HEK293 (cell line): Measurements from ENCODE around the gene WDR5B.

Experiments used
- CTCF ChIA-PET: fragments of 350-600 bp; formaldehyde crosslinking; extraction: SDS; loops from one replicate; lab custom pipeline; 2021; ENCODE audit warnings: antibody characterized with exemption; lab: Yijun Ruan, JAX
- POLR2A ChIA-PET: fragments of 300-600 bp; formaldehyde crosslinking; extraction: SDS; loops from one replicate; lab custom pipeline; 2020; ENCODE audit warnings: antibody characterized with exemption, inconsistent platforms; lab: Yijun Ruan, JAX
- H3K27ac ChIP-seq: fragments of 200-500 bp; sonication (Bioruptor generic); 2 replicates; pipeline ENCODE4 v1.5.1; 2014; ENCODE audit warnings: low read depth, low read length, control low read depth, inconsistent platforms; ENCODE audit errors: extremely low read depth
- H3K36me3 ChIP-seq, 2 experiments: fragments of 200-500 bp in 1 of 2; sonication (Bioruptor generic) in 1 of 2; 1 replicate in 1 of 2; 2 replicates in 1 of 2; pipeline ENCODE4 v1.5.1; 2014 to 2017; ENCODE audit warnings: inconsistent platforms in 2 of 2, low read length in 2 of 2; ENCODE audit not compliant: control insufficient read depth in 2 of 2, insufficient read depth in 1 of 2
- H3K4me1 ChIP-seq: fragments of 200-500 bp; sonication (Bioruptor generic); 2 replicates; pipeline ENCODE4 v1.5.1; 2014; ENCODE audit warnings: mild to moderate bottlenecking, low read length, inconsistent platforms; ENCODE audit not compliant: control insufficient read depth, insufficient read depth
- H3K4me3 ChIP-seq: 2 replicates; pipeline ENCODE4 v1.5.1; 2011; ENCODE audit warnings: low read depth, mild to moderate bottlenecking, control low read depth, low read length, moderate library complexity
- H3K9me3 ChIP-seq: fragments of 200-500 bp; sonication (Bioruptor generic); 2 replicates; pipeline ENCODE4 v1.5.1; 2014; ENCODE audit warnings: low read depth, low read length, inconsistent platforms; ENCODE audit not compliant: control insufficient read depth, insufficient read depth
- EGR2 ChIP-seq: fragments of 450-650 bp; formaldehyde crosslinking; IDR thresholded peaks from 2 replicates; pipeline ENCODE4 v1.5.1; 2016; ENCODE audit warnings: low read depth, missing biosample characterization, missing genetic modification characterization
- HOXA7 ChIP-seq: sonication (generic); formaldehyde crosslinking; IDR thresholded peaks from 2 replicates; pipeline ENCODE4 v1.8.1; 2022; ENCODE audit warnings: missing genetic modification reagents, borderline replicate concordance
- MEIS1 ChIP-seq: sonication (generic); formaldehyde crosslinking; IDR thresholded peaks from 2 replicates; pipeline ENCODE4 v1.8.1; 2022; ENCODE audit warnings: missing genetic modification reagents, mild to moderate bottlenecking, borderline replicate concordance
- MZF1 ChIP-seq: fragments of 450-650 bp; formaldehyde crosslinking; IDR thresholded peaks from 2 replicates; pipeline ENCODE4 v1.5.1; 2017; ENCODE audit warnings: missing biosample characterization, missing genetic modification characterization, borderline replicate concordance
- PATZ1 ChIP-seq: fragments of 450-650 bp; formaldehyde crosslinking; IDR thresholded peaks from 2 replicates; pipeline ENCODE4 v1.5.1; 2016; ENCODE audit warnings: missing biosample characterization, missing genetic modification characterization
- PBX3 ChIP-seq: sonication (generic); formaldehyde crosslinking; IDR thresholded peaks from 2 replicates; pipeline ENCODE4 v1.8.1; 2022; ENCODE audit warnings: mild to moderate bottlenecking, moderate library complexity, missing genetic modification reagents
- ZBTB49 ChIP-seq: fragments of 450-650 bp; formaldehyde crosslinking; IDR thresholded peaks from 2 replicates; pipeline ENCODE4 v1.5.1; 2016; ENCODE audit warnings: missing biosample characterization, missing genetic modification characterization, low read depth
- ZBTB6 ChIP-seq: fragments of 450-650 bp; formaldehyde crosslinking; IDR thresholded peaks from 2 replicates; pipeline ENCODE4 v1.5.1; 2017; ENCODE audit warnings: missing biosample characterization, missing genetic modification characterization
- ZEB2 ChIP-seq: fragments of 450-650 bp; formaldehyde crosslinking; IDR thresholded peaks from 2 replicates; pipeline ENCODE4 v1.5.1; 2016; ENCODE audit warnings: missing biosample characterization, missing genetic modification characterization
- ZFHX2 ChIP-seq: fragments of 450-650 bp; formaldehyde crosslinking; conservative IDR thresholded peaks from 2 replicates; pipeline ENCODE4 v1.5.1; 2016; ENCODE audit warnings: missing biosample characterization, missing genetic modification characterization
- ZFP3 ChIP-seq: fragments of 450-650 bp; formaldehyde crosslinking; IDR thresholded peaks from 2 replicates; pipeline ENCODE4 v1.5.1; 2016; ENCODE audit warnings: low read depth, missing biosample characterization, missing genetic modification characterization
- ZNF146 ChIP-seq: fragments of 450-650 bp; formaldehyde crosslinking; IDR thresholded peaks from 2 replicates; pipeline ENCODE4 v1.5.1; 2016; ENCODE audit warnings: missing biosample characterization, missing genetic modification characterization
- ZNF18 ChIP-seq: fragments of 450-650 bp; formaldehyde crosslinking; IDR thresholded peaks from 2 replicates; pipeline ENCODE4 v1.5.1; 2016; ENCODE audit warnings: missing biosample characterization, missing genetic modification characterization
- ZNF202 ChIP-seq: fragments of 450-650 bp; formaldehyde crosslinking; IDR thresholded peaks from 2 replicates; pipeline ENCODE4 v1.5.1; 2016; ENCODE audit warnings: missing biosample characterization, missing genetic modification characterization, borderline replicate concordance
- ZNF214 ChIP-seq: fragments of 450-650 bp; formaldehyde crosslinking; IDR thresholded peaks from 2 replicates; pipeline ENCODE4 v1.5.1; 2017; ENCODE audit warnings: missing biosample characterization, mild to moderate bottlenecking, missing genetic modification characterization, borderline replicate concordance
- ZNF221 ChIP-seq: fragments of 450-650 bp; formaldehyde crosslinking; IDR thresholded peaks from 2 replicates; pipeline ENCODE4 v1.5.1; 2017; ENCODE audit warnings: missing biosample characterization, missing genetic modification characterization, borderline replicate concordance
- ZNF266 ChIP-seq: fragments of 450-650 bp; formaldehyde crosslinking; IDR thresholded peaks from 2 replicates; pipeline ENCODE4 v1.5.1; 2016; ENCODE audit warnings: missing biosample characterization, missing genetic modification characterization, low read depth
- ZNF394 ChIP-seq: fragments of 450-650 bp; formaldehyde crosslinking; IDR thresholded peaks from 2 replicates; pipeline ENCODE4 v1.5.1; 2016; ENCODE audit warnings: missing biosample characterization, missing genetic modification characterization, mild to moderate bottlenecking, moderate library complexity, borderline replicate concordance
- ZNF544 ChIP-seq: fragments of 450-650 bp; formaldehyde crosslinking; IDR thresholded peaks from 2 replicates; pipeline ENCODE4 v1.5.0; 2017; ENCODE audit warnings: missing biosample characterization, missing genetic modification characterization
- ZNF548 ChIP-seq: fragments of 450-650 bp; formaldehyde crosslinking; IDR thresholded peaks from 2 replicates; pipeline ENCODE4 v1.5.1; 2016; ENCODE audit warnings: missing biosample characterization, missing genetic modification characterization
- ZNF624 ChIP-seq: fragments of 450-650 bp; formaldehyde crosslinking; IDR thresholded peaks from 2 replicates; pipeline ENCODE4 v1.5.1; 2017; ENCODE audit warnings: missing biosample characterization, missing genetic modification characterization
- ZNF670 ChIP-seq: fragments of 450-650 bp; formaldehyde crosslinking; IDR thresholded peaks from 2 replicates; pipeline ENCODE4 v1.5.1; 2016; ENCODE audit warnings: missing biosample characterization, missing genetic modification characterization, low read depth
- ZNF692 ChIP-seq: fragments of 450-650 bp; formaldehyde crosslinking; IDR thresholded peaks from 2 replicates; pipeline ENCODE4 v1.5.1; 2016; ENCODE audit warnings: missing biosample characterization, missing genetic modification characterization
- ZNF777 ChIP-seq: fragments of 450-650 bp; formaldehyde crosslinking; IDR thresholded peaks from 2 replicates; pipeline ENCODE4 v1.5.1; 2017; ENCODE audit warnings: missing biosample characterization, missing genetic modification characterization, borderline replicate concordance
- ZSCAN30 ChIP-seq: fragments of 450-650 bp; IDR thresholded peaks from 2 replicates; pipeline ENCODE4 v1.5.1; 2018; ENCODE audit warnings: missing biosample characterization, mild to moderate bottlenecking, missing genetic modification characterization, moderate library complexity

Gene WDR5B

GRCh38 chr3:122387709-122388108, 28.2 kb downstream of the WDR5B start (continued):
- TF ChIP-seq ZBTB49 (tag by site-specific recombination) (no peak), ZNF202 (tag by site-specific recombination) (no peak), PBX3 (CRISPR knock-in tag) (no peak), ZNF18 (no peak), ZFHX2 (tag by site-specific recombination) (no peak), ZNF394 (tag by site-specific recombination) (no peak), MEIS1 (CRISPR knock-in tag) (no peak), ZNF670 (tag by site-specific recombination) (no peak), ZNF221 (tag by site-specific recombination) (no peak), MZF1 (tag by site-specific recombination) (no peak)

- peaks cover 0 to 19% of the 10 kb centered on the region in 2 experiments; a peak in 2 of 3 replicates for H3K36me3 ChIP-seq
- H3K9me3 ChIP-seq, result no peaks in the 10 kb centered on the region
- ChIA-PET CTCF (interaction anchor here (0.5 to 1.2 kb wide), 13 partner anchors 8 to 908 kb away, joined by 3 to 6 read pairs (median 3); no protein-coding TSS in a partner anchor), POLR2A (interaction anchor here (0.5 to 3.3 kb wide), 9 partner anchors 9 to 501 kb away, joined by 3 to 24 read pairs (median 4); partner anchors contain the start of genes HSPBAP1, KPNA1 and WDR5B)
- H3K27ac ChIP-seq, result peak within 1 kb of the TSS; percentile 66
- H3K4me3 ChIP-seq, result peak within 1 kb of the TSS; percentile 96
- H3K4me1 ChIP-seq, result no peaks in the 10 kb centered on the region
- no peak for TF ChIP-seq ZNF548 (tag by site-specific recombination)
- TF ChIP-seq ZNF266 (tag by site-specific recombination), result no peak
- TF ChIP-seq ZFP3 (tag by site-specific recombination), result no peak
- TF ChIP-seq EGR2 (tag by site-specific recombination), result peak; percentile 77
- peak; percentile 71; the same call in 1 of the 2 replicates for TF ChIP-seq ZBTB6 (tag by site-specific recombination)
- no peak for TF ChIP-seq ZNF624 (tag by site-specific recombination)
- no peak for TF ChIP-seq HOXA7 (CRISPR knock-in tag)
- TF ChIP-seq PATZ1 (tag by site-specific recombination), result peak; percentile 72
- TF ChIP-seq ZNF146 (tag by site-specific recombination), result no peak
- peak; percentile 51; the same call in 1 of the 2 replicates for TF ChIP-seq ZSCAN30 (tag by site-specific recombination)
- no peak for TF ChIP-seq ZNF777 (tag by site-specific recombination)
- peak; percentile 75; the same call in 1 of the 2 replicates for TF ChIP-seq ZEB2
- no peak for TF ChIP-seq ZNF544 (tag by site-specific recombination)
- TF ChIP-seq ZNF221 (tag by site-specific recombination), result no peak
- peak; percentile 45 for TF ChIP-seq ZNF692 (tag by site-specific recombination)
- no peak for TF ChIP-seq ZNF214
These were observed 31.8 kb downstream of the WDR5B start, which contains the start of gene FAM162A for GRCh38 chr3:122383771-122384697. Gene FAM162A (plus strand): TSS chr3:122384182. CDS start chr3:122384266, 84 bp downstream.
